HUES6 (cell line): ENCODE data around the gene RAD51B.

Experiments used
- H3K27ac ChIP-seq: 2 replicates; pipeline ENCODE4 v1.7.0; 2013; ENCODE audit warnings: low read depth, mild to moderate bottlenecking, low read length, inconsistent platforms
- H3K27me3 ChIP-seq: 2 replicates; pipeline ENCODE4 v1.6.1; 2013; ENCODE audit warnings: low read length; ENCODE audit not compliant: control insufficient read depth, insufficient read depth
- H3K36me3 ChIP-seq: 2 replicates; pipeline ENCODE4 v1.6.1; 2013; ENCODE audit warnings: low read length; ENCODE audit not compliant: control insufficient read depth, insufficient read depth
- H3K4me1 ChIP-seq: 2 replicates; pipeline ENCODE4 v1.6.1; 2013; ENCODE audit warnings: low read length; ENCODE audit not compliant: control insufficient read depth, insufficient read depth
- H3K4me3 ChIP-seq: 2 replicates; pipeline ENCODE4 v1.5.1; 2013; ENCODE audit warnings: low read depth, low read length
- H3K9ac ChIP-seq: one replicate; pipeline ENCODE4 v1.6.1; 2013; ENCODE audit warnings: mild to moderate bottlenecking, low read length
- H3K9me3 ChIP-seq: 2 replicates; pipeline ENCODE4 v1.6.1; 2013; ENCODE audit warnings: low read depth, low read length; ENCODE audit not compliant: control insufficient read depth, insufficient read depth

RAD51B gene

GRCh38 chr14:68557648-68558047 lies 738.1 kb downstream of the RAD51B start:
- no peak overlapping the region for H3K9ac ChIP-seq
- H3K4me1 ChIP-seq: peaks cover 12% of the 10 kb centered on the region
- no peaks in the 10 kb centered on the region for H3K36me3 ChIP-seq
- H3K27ac ChIP-seq: no peak overlapping the region
- H3K4me3 ChIP-seq: no peak overlapping the region
- peaks cover 4% of the 10 kb centered on the region; the same call in 1 of the 2 replicates for H3K9me3 ChIP-seq
- H3K27me3 ChIP-seq: no peaks in the 10 kb centered on the region

- H3K4me1 ChIP-seq: peaks cover 13% of the 10 kb centered on the region
- H3K27ac ChIP-seq: no peak overlapping the region
- no peaks in the 10 kb centered on the region for H3K27me3 ChIP-seq
- no peaks in the 10 kb centered on the region for H3K36me3 ChIP-seq
- H3K4me3 ChIP-seq: no peak overlapping the region
- H3K9me3 ChIP-seq: peaks cover 4% of the 10 kb centered on the region; the same call in 1 of the 2 replicates
- no peak overlapping the region for H3K9ac ChIP-seq
These were observed 738.5 kb downstream of the RAD51B start for GRCh38 chr14:68558096-68558495.

DNA sequence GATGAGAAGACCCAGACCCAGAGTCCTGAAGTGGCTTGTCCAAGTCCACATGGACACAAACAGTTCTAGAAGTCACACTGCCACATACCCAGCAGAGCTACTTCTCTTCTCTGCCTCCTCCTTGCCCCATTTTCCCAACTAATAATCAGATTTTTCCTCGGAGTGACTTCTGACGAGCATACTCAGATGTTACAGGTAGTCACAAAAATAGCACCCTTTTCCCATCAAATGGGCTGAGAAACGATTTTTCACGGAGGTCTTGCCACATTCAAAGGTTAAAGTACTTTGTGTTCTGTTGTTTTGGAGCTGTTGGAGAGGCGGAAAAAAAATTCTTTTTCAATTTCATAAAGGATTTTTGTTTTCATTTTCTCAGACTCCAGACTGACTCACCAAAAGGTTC lies 740.4 kb downstream of the RAD51B start:
- Histone ChIP-seq H3K9ac (no peak overlapping the region), H3K27ac (no peak overlapping the region), H3K4me1 (peaks cover 24% of the 10 kb centered on the region), H3K9me3 (peaks cover 4% of the 10 kb centered on the region; the same call in 1 of the 2 replicates), H3K4me3 (no peak overlapping the region), H3K36me3 (no peaks in the 10 kb centered on the region), H3K27me3 (no peaks in the 10 kb centered on the region)

DNA sequence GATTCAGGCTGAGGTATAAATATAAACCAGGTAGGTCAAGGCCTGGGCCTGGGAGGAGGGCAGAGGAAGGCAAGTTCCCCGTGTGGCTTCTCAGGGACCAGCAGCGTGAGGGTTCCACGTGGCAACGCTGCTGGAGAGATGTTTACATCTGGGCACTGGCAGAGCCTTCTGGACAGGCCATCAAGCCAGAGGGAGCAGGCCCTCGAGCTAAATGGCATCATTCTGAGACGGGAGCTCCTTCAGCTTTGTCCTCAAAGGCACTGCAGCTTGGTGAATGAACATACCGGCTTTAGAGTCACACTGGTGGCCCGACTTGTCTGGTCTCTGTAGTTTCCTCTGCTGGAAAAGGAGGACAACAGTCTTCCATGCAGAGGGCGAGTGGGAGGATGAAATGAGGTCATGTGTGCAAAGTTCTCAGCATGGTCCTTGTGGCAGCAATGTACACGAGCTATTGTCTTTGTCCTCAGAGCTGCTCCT lies 742.0 kb downstream of the RAD51B start:
- no peaks in the 10 kb centered on the region for H3K36me3 ChIP-seq
- no peaks in the 10 kb centered on the region for H3K27me3 ChIP-seq
- H3K4me1 ChIP-seq: peaks cover 36% of the 10 kb centered on the region
- no peak overlapping the region for H3K27ac ChIP-seq
- peaks cover 4% of the 10 kb centered on the region; the same call in 1 of the 2 replicates for H3K9me3 ChIP-seq
- no peak overlapping the region for H3K4me3 ChIP-seq
- H3K9ac ChIP-seq: no peak overlapping the region

- H3K27ac ChIP-seq: no peak overlapping the region
- no peaks in the 10 kb centered on the region for H3K27me3 ChIP-seq
- peaks cover 4% of the 10 kb centered on the region; the same call in 1 of the 2 replicates for H3K9me3 ChIP-seq
- H3K4me3 ChIP-seq: no peak overlapping the region
- no peak overlapping the region for H3K9ac ChIP-seq
- H3K36me3 ChIP-seq: no peaks in the 10 kb centered on the region
- peaks cover 36% of the 10 kb centered on the region for H3K4me1 ChIP-seq
These were observed 743.3 kb downstream of the RAD51B start for GRCh38 chr14:68562911-68563250.

DNA sequence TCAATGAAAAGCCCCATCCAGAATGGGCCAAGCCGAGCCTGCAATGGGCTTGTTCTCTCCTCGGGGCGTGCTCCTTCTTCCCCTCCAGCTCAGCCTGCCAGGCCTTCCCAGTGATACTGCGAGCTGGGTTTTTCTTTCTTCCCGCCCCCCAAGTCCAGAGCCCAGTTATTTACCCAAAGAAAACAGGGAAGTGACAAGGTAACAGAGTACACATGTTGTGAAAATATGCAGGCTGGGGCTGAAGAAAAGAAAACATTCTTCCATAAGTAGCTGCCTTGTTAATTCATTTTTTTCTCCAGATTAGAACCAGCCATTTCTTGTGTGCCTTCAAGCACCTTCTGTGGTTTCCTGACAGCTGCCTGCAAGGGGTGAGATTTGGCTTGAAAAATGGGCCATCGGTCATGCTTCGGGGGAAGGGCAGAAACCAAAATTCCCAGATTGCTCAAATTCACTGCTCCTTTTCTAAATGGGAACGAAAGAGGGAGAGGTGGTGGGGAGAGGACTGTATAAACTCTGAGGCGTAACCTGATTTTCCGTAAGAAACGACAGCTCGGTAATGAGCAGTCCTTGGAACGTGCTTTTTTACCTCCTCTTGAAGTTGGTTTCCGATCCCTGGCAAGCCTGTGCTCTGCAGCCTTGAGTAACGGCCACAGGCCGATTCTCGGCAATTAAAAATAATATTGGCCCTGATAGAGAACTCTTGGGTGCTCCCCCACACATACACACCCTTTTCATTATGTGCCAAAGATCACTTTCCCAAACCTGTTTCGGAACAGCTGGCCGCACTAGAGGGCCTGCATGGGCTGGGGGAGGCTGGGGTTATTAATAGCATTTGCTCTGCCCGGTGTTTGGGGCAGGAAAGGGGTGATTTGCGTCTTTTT lies 743.9 kb downstream of the RAD51B start:
- Histone ChIP-seq H3K4me3 (no peak overlapping the region), H3K27me3 (no peaks in the 10 kb centered on the region), H3K9ac (no peak overlapping the region), H3K36me3 (no peaks in the 10 kb centered on the region), H3K27ac (no peak overlapping the region), H3K9me3 (peaks cover 2% of the 10 kb centered on the region; the same call in 1 of the 2 replicates), H3K4me1 (peaks cover 36% of the 10 kb centered on the region)

GRCh38 chr14:68564191-68564825 lies 744.7 kb downstream of the RAD51B start:
- Histone ChIP-seq H3K27me3 (no peaks in the 10 kb centered on the region), H3K4me3 (no peak overlapping the region), H3K27ac (no peak overlapping the region), H3K9me3 (no peaks in the 10 kb centered on the region), H3K4me1 (peaks cover 39% of the 10 kb centered on the region), H3K9ac (peak overlapping the region; percentile 30), H3K36me3 (no peaks in the 10 kb centered on the region)

GRCh38 chr14:68564826-68565759 lies 745.5 kb downstream of the RAD51B start:
- H3K4me1 ChIP-seq: peaks cover 43% of the 10 kb centered on the region
- H3K4me3 ChIP-seq: no peak overlapping the region

DNA sequence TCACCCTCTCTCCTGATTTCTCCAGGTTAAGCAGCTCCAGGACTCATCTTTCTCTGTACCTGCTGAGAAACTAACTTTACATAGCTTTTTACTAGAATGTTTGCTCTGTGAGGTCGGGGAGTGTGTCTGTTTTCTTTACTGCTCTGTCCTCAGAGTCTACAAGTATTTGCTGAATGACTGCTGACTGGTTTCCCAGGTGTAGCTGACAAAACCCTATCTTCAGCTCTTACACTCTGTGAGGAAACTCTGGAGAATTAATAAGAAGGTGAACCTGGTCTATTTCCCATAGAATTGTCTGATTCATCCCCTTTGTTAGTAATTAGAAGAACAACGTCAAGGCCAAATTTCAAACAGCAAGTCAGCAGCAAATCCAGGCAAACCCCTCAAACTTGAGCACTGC lies 746.5 kb downstream of the RAD51B start:
- H3K27me3 ChIP-seq: no peaks in the 10 kb centered on the region
- H3K36me3 ChIP-seq: no peaks in the 10 kb centered on the region
- H3K27ac ChIP-seq: no peak overlapping the region
- H3K4me3 ChIP-seq: no peak overlapping the region
- peaks cover 3% of the 10 kb centered on the region for H3K9me3 ChIP-seq
- H3K9ac ChIP-seq: no peak overlapping the region
- peaks cover 43% of the 10 kb centered on the region for H3K4me1 ChIP-seq

More at GRCh38 chr14:68564826-68565759, 745.5 kb downstream of the RAD51B start:
- no peaks in the 10 kb centered on the region for H3K36me3 ChIP-seq
- H3K27ac ChIP-seq: no peak overlapping the region
- H3K9ac ChIP-seq: no peak overlapping the region
- H3K9me3 ChIP-seq: no peaks in the 10 kb centered on the region
- no peaks in the 10 kb centered on the region for H3K27me3 ChIP-seq

DNA sequence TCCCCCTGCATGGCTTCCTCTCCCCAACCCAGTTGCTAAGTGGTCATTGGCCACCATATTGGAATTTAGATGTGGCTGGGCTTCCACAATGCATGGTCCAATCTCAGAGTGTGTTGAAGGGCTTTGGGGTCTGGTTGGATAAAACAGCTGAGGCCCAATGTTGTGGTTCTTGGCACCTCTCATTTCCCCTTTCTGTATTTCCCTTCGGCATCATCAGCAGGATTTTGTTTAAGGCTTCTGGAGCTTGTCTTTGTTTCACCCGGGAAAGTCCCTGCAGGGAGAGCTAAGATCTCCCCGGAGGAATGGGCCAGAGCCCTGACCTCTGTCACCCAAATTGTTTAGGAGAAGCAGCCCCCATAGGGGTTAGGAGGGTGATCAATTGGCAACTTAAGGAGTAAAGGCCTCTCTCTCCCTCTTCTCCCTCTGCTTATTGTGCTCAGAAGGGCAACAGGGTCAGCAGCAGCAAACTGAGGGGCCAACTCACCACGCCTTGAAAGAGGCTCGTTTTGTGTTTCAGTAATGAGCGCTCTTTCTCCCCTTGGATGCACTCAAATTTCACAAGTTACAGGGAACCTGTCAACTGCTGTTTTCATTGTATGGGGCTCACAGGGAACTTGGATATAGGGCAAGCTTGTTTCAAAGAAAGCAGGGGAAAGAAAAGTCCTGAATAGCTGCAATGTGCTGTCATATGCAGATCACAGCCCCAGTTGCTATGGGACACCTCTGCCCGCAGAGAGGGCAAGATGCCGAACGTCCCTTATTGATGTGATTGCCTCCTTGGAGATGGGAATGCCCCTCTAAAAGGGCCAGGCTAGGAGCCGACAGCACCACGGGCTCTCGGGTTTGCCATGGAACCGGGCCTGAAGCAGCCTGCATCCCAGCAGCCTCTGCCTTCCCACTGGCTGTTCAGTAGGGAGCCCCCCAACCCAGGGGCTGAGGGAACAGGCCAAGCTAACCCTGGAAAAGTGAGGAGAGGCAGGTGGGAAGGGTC lies 749.6 kb downstream of the RAD51B start:
- H3K9ac ChIP-seq: no peak overlapping the region
- H3K27me3 ChIP-seq: no peaks in the 10 kb centered on the region
- peaks cover 7% of the 10 kb centered on the region for H3K9me3 ChIP-seq
- no peak overlapping the region for H3K4me3 ChIP-seq
- peaks cover 26% of the 10 kb centered on the region for H3K4me1 ChIP-seq
- no peak overlapping the region for H3K27ac ChIP-seq
- H3K36me3 ChIP-seq: no peaks in the 10 kb centered on the region
